ENCODE results near the gene OR52N5. TPM values are rescaled to one million over a fixed set of nuclear protein-coding genes. Genes with fewer than 3 reads are reported as not detected.

Gene OR52N5
- total and polyA plus RNA-seq, 9 of the 15 experiments (the other 6 are each of a cell fraction or from before 2014, with no cell fraction given), result not detected

DNA sequence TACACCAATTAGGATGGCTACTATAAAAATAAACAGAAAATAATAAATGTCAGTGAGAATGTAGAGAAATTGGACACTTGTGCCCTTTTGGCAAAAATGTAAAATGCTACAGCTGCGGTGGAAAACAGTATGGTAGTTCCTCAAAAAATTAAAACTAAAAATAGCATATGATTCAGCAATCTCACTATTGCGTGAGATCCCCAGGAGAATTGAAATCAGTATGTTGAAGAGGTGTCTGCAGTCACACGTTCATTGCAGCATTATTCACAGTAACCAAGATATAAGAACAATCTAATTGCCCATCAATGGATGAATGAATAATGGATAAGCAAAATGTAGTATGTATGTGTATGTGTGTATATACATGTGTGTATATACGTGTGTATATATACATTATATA, 32.4 kb upstream of the OR52N5 start (continued):
- TF ChIP-seq, protein P1, sequence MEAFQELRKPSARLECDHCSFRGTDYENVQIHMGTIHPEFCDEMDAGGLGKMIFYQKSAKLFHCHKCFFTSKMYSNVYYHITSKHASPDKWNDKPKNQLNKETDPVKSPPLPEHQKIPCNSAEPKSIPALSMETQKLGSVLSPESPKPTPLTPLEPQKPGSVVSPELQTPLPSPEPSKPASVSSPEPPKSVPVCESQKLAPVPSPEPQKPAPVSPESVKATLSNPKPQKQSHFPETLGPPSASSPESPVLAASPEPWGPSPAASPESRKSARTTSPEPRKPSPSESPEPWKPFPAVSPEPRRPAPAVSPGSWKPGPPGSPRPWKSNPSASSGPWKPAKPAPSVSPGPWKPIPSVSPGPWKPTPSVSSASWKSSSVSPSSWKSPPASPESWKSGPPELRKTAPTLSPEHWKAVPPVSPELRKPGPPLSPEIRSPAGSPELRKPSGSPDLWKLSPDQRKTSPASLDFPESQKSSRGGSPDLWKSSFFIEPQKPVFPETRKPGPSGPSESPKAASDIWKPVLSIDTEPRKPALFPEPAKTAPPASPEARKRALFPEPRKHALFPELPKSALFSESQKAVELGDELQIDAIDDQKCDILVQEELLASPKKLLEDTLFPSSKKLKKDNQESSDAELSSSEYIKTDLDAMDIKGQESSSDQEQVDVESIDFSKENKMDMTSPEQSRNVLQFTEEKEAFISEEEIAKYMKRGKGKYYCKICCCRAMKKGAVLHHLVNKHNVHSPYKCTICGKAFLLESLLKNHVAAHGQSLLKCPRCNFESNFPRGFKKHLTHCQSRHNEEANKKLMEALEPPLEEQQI (IDR thresholded peaks at IDR 0.05), result peak; percentile 55; the same call in 1 of the 2 replicates
- TF ChIP-seq KAT7 (CRISPR knock-in tag; IDR thresholded peaks at IDR 0.05; ENCODE audit: borderline replicate concordance) (no peak), CHD4 (IDR thresholded peaks at IDR 0.05; ENCODE audit: insufficient read depth, insufficient replicate concordance, low read depth, low read length, poor library complexity, severe bottlenecking) (no peak), ZNF24 (IDR thresholded peaks at IDR 0.05) (peak; percentile 15; the same call in 1 of the 2 replicates), MEIS2 (IDR thresholded peaks at IDR 0.05; ENCODE audit: partially characterized antibody) (no peak), PTBP1 (IDR thresholded peaks at IDR 0.05; ENCODE audit: low read depth, low read length) (no peak), THRAP3 (IDR thresholded peaks at IDR 0.05; ENCODE audit: borderline replicate concordance) (no peak), CBFA2T2 (conservative IDR thresholded peaks at IDR 0.05) (no peak), ZFX (CRISPR knock-in tag; IDR thresholded peaks at IDR 0.05) (no peak), MAFG (tag; conservative IDR thresholded peaks at IDR 0.05) (peak; percentile 56; the same call in 1 of the 2 replicates), RERE (CRISPR knock-in tag; IDR thresholded peaks at IDR 0.05; ENCODE audit: borderline replicate concordance) (no peak), CUX1 (CRISPR knock-in tag; IDR thresholded peaks at IDR 0.05) (no peak), CCAR2 (IDR thresholded peaks at IDR 0.05; ENCODE audit: low read depth, low read length) (no peak), SOX6 (IDR thresholded peaks at IDR 0.05) (no peak)
- TF ChIP-seq, protein P2, sequence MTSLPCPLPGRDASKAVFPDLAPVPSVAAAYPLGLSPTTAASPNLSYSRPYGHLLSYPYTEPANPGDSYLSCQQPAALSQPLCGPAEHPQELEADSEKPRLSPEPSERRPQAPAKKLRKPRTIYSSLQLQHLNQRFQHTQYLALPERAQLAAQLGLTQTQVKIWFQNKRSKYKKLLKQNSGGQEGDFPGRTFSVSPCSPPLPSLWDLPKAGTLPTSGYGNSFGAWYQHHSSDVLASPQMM (CRISPR knock-in tag; IDR thresholded peaks at IDR 0.05), result no peak

Measured in K562 (cell line).